ENCODE data around the gene C12orf56. TPM values are rescaled to one million over a fixed set of nuclear protein-coding genes. Genes with fewer than 3 reads are reported as not detected.
A peak's percentile ranks its signal among the peaks of the same experiment; 100 is the strongest.

Gene C12orf56
- total and polyA plus RNA-seq, 9 of the 15 experiments (the other 6 are each of a cell fraction or from before 2014, with no cell fraction given): 0.40 to 4.8 (median 1.2) TPM

GRCh38 chr12:64258576-64258975, 132.0 kb downstream of the C12orf56 start (continued):
- TF ChIP-seq ZC3H8 (IDR thresholded peaks at IDR 0.05): no peak
- no peak for TF ChIP-seq ZNF586 (CRISPR knock-in tag; conservative IDR thresholded peaks at IDR 0.05)
- TF ChIP-seq TBP (optimal IDR thresholded peaks at IDR 0.05; ENCODE audit: low read depth, low read length): no peak
- no peak for TF ChIP-seq EGR1 (conservative IDR thresholded peaks at IDR 0.05)

DNA sequence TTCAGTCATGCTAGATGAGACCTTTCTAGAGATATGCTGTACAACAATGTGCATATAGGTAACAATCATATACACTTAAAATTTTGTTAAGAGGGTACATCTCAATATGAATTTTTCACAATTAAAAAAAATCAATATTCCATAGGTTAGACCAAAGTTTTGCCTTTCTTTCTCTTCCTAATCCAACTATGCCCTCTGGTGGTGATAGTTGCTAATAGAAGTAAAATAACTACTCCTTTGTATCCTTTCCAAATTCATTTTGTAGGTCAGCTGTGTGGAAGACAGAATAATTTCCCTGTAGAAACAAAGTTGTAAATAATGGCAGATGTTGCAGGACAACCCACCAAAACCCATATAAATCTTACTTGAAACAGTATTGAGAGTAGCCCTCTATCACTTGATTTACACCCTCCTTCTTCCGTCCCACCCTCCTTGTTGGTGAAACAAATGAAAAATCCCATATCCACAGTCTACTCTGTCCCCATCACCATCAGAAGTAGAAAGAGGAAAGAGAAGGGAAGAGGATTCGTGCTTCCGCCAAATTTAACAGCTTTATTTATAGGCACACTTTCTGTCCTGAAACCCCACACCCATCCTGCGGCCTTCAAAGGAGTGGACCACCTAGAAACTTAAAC, 134.3 kb downstream of the C12orf56 start:
- in situ Hi-C loops (cut with MboI) (loop anchor here (10.0 to 25.0 kb wide), 2 partner anchors 591 to 844 kb away; partner anchors contain the start of gene DPY19L2), intact Hi-C loops (cut with micrococcal nuclease) (loop anchor here (1.0 to 10.0 kb wide), 6 partner anchors 111 to 1154 kb away; no protein-coding TSS in a partner anchor)
- peak; percentile 81 for FAIRE-seq
- ChIA-PET CTCF (ENCODE audit: low intra/inter-chr PET ratio) (interaction anchor here (0.9 to 3.0 kb wide), 5 partner anchors 111 to 454 kb away, joined by 3 to 16 read pairs (median 12); partner anchors contain the start of gene SRGAP1), POLR2A (interaction anchor here (0.6 kb wide), 1 partner anchor 12 kb away, joined by 3 read pairs; no protein-coding TSS in a partner anchor)
- Histone ChIP-seq H3K27ac (ENCODE audit: extremely low read depth, low read depth, low read length) (no peak overlapping the region), H3K9me1 (ENCODE audit: control insufficient read depth, insufficient read depth, low read length) (no peaks in the 10 kb centered on the region), H3K4me3 (no peak overlapping the region), H3K4me2 (ENCODE audit: insufficient read depth, low read length) (no peak overlapping the region), H3K9me3 (replicated peaks; ENCODE audit: control insufficient read depth, insufficient read depth, low read depth, low read length) (no peaks in the 10 kb centered on the region), H2AFZ (ENCODE audit: low read depth, low read length) (peak overlapping the region; percentile 22; the same call in 1 of the 2 replicates), H3K9ac (ENCODE audit: insufficient read depth in 1 of 2, low read depth in 2 of 2, low read length in 2 of 2) (no peak overlapping the region), H3K36me3 (ENCODE audit: control insufficient read depth, insufficient read depth, low read length) (no peaks in the 10 kb centered on the region), H3K4me1 (replicated peaks in 1 of 2; ENCODE audit: control insufficient read depth in 2 of 2, insufficient read depth in 2 of 2, low read length in 2 of 2) (no peaks in the 10 kb centered on the region; a peak in 1 of 5 replicates), H3K79me2 (ENCODE audit: control insufficient read depth, insufficient read depth, low read length) (no peaks in the 10 kb centered on the region), H3K27me3 (ENCODE audit: control insufficient read depth in 2 of 2, insufficient read depth in 2 of 2, low read length in 2 of 2) (peaks cover 2 to 7% of the 10 kb centered on the region in 2 experiments; a peak in 2 of 5 replicates), H4K20me1 (replicated peaks; ENCODE audit: control insufficient read depth, insufficient read depth, low read length) (no peaks in the 10 kb centered on the region)
- no TSS peak for BruUV-seq (replicated peaks)
- 41% methylated on average over 4 of the region's 4 CpGs for WGBS (ENCODE audit: insufficient coverage, low coverage, missing lambda C conversion rate)
- peak; percentile 85 for ATAC-seq
- peak; percentile 12 to 68 (median 28) for DNase-seq (ENCODE audit: extremely low read depth in 1 of 4, low spot score in 3 of 4)
- no peak for TF ChIP-seq EZH2 (IDR thresholded peaks at IDR 0.05; ENCODE audit: borderline replicate concordance, low read depth, low read length)
- TF ChIP-seq ZBTB7A (IDR thresholded peaks at IDR 0.05; ENCODE audit: borderline replicate concordance, control insufficient read depth, low read depth, low read length): no peak
- 0 out of 2 replicates have a peak, but pooled peaks have one; percentile 28 for TF ChIP-seq ZNF384 (IDR thresholded peaks at IDR 0.05; ENCODE audit: low read depth, low read length)
- TF ChIP-seq KDM5B (IDR thresholded peaks at IDR 0.05; ENCODE audit: insufficient replicate concordance, low read depth, low read length): no peak
- TF ChIP-seq, protein P1, sequence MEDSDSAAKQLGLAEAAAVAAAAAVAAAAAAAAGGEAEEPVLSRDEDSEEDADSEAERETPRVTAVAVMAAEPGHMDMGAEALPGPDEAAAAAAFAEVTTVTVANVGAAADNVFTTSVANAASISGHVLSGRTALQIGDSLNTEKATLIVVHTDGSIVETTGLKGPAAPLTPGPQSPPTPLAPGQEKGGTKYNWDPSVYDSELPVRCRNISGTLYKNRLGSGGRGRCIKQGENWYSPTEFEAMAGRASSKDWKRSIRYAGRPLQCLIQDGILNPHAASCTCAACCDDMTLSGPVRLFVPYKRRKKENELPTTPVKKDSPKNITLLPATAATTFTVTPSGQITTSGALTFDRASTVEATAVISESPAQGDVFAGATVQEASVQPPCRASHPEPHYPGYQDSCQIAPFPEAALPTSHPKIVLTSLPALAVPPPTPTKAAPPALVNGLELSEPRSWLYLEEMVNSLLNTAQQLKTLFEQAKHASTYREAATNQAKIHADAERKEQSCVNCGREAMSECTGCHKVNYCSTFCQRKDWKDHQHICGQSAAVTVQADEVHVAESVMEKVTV (CRISPR knock-in tag; IDR thresholded peaks at IDR 0.05): peak; percentile 83
- no peak for TF ChIP-seq PPARD (CRISPR knock-in tag; IDR thresholded peaks at IDR 0.05)

Measured in K562 (cell line).